ENCODE measurements around the gene UAP1.

Gene UAP1

GRCh38 chr1:162551969-162552683 is 9.4 kb upstream of the UAP1 start:
- no peak overlapping the region for H3K4me3 ChIP-seq (ENCODE audit: insufficient read depth, low read length, poor library complexity, severe bottlenecking)
- H3K27me3 ChIP-seq (ENCODE audit: low read length), result no peaks in the 10 kb centered on the region
- no peaks in the 10 kb centered on the region for H4K20me1 ChIP-seq (ENCODE audit: low read depth, low read length)
- no peaks in the 10 kb centered on the region for H3K36me3 ChIP-seq (ENCODE audit: low read length)
- no peaks in the 10 kb centered on the region for H3K9me3 ChIP-seq (ENCODE audit: insufficient read depth, low read length)
- H3K79me2 ChIP-seq (ENCODE audit: insufficient read depth, low read length), result no peaks in the 10 kb centered on the region
- H3F3A ChIP-seq (ENCODE audit: insufficient read depth), result no peaks in the 10 kb centered on the region
- H3K27ac ChIP-seq (ENCODE audit: low read depth, low read length), result no peak overlapping the region
- no peak overlapping the region for H2AFZ ChIP-seq (ENCODE audit: low read depth, low read length, severe bottlenecking)
- no peak overlapping the region for H3K4me2 ChIP-seq (ENCODE audit: low read depth, low read length, poor library complexity, severe bottlenecking)
- H3K9ac ChIP-seq (ENCODE audit: low read length), result no peak overlapping the region
- no peak for TF ChIP-seq EZH2phosphoT487 (conservative IDR thresholded peaks at IDR 0.05; ENCODE audit: low read length)
- TF ChIP-seq, protein P1, sequence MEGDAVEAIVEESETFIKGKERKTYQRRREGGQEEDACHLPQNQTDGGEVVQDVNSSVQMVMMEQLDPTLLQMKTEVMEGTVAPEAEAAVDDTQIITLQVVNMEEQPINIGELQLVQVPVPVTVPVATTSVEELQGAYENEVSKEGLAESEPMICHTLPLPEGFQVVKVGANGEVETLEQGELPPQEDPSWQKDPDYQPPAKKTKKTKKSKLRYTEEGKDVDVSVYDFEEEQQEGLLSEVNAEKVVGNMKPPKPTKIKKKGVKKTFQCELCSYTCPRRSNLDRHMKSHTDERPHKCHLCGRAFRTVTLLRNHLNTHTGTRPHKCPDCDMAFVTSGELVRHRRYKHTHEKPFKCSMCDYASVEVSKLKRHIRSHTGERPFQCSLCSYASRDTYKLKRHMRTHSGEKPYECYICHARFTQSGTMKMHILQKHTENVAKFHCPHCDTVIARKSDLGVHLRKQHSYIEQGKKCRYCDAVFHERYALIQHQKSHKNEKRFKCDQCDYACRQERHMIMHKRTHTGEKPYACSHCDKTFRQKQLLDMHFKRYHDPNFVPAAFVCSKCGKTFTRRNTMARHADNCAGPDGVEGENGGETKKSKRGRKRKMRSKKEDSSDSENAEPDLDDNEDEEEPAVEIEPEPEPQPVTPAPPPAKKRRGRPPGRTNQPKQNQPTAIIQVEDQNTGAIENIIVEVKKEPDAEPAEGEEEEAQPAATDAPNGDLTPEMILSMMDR (IDR thresholded peaks at IDR 0.05; ENCODE audit: insufficient read depth, low read length, poor library complexity, severe bottlenecking), result no peak
- H3K9me2 ChIP-seq (replicated peaks; ENCODE audit: insufficient read depth, low read length), result no peaks in the 10 kb centered on the region

GRCh38 chr1:162552684-162553252 is 8.8 kb upstream of the UAP1 start:
- Histone ChIP-seq H3K27me3 (ENCODE audit: low read length) (no peaks in the 10 kb centered on the region), H3K9me2 (replicated peaks; ENCODE audit: insufficient read depth, low read length) (no peaks in the 10 kb centered on the region), H4K20me1 (ENCODE audit: low read depth, low read length) (no peaks in the 10 kb centered on the region), H3K9ac (ENCODE audit: low read length) (no peak overlapping the region), H3K36me3 (ENCODE audit: low read length) (no peaks in the 10 kb centered on the region), H3K4me3 (ENCODE audit: insufficient read depth, low read length, poor library complexity, severe bottlenecking) (no peak overlapping the region), H3K79me2 (ENCODE audit: insufficient read depth, low read length) (no peaks in the 10 kb centered on the region), H3K9me3 (ENCODE audit: insufficient read depth, low read length) (no peaks in the 10 kb centered on the region), H2AFZ (ENCODE audit: low read depth, low read length, severe bottlenecking) (no peak overlapping the region), H3K4me2 (ENCODE audit: low read depth, low read length, poor library complexity, severe bottlenecking) (no peak overlapping the region), H3F3A (ENCODE audit: insufficient read depth) (no peaks in the 10 kb centered on the region), H3K27ac (ENCODE audit: low read depth, low read length) (no peak overlapping the region)
- TF ChIP-seq EZH2phosphoT487 (conservative IDR thresholded peaks at IDR 0.05; ENCODE audit: low read length), result no peak
- TF ChIP-seq, protein P1 (IDR thresholded peaks at IDR 0.05; ENCODE audit: insufficient read depth, low read length, poor library complexity, severe bottlenecking), result no peak

GRCh38 chr1:162554258-162554657 is 7.3 kb upstream of the UAP1 start:
- Histone ChIP-seq H2AFZ (ENCODE audit: low read depth, low read length, severe bottlenecking) (no peak overlapping the region), H3K79me2 (ENCODE audit: insufficient read depth, low read length) (no peaks in the 10 kb centered on the region), H3K9me2 (replicated peaks; ENCODE audit: insufficient read depth, low read length) (no peaks in the 10 kb centered on the region), H3K9ac (ENCODE audit: low read length) (no peak overlapping the region), H3K9me3 (ENCODE audit: insufficient read depth, low read length) (no peaks in the 10 kb centered on the region), H3K27me3 (ENCODE audit: low read length) (no peaks in the 10 kb centered on the region), H4K20me1 (ENCODE audit: low read depth, low read length) (no peaks in the 10 kb centered on the region), H3F3A (ENCODE audit: insufficient read depth) (no peaks in the 10 kb centered on the region), H3K27ac (ENCODE audit: low read depth, low read length) (no peak overlapping the region), H3K4me2 (ENCODE audit: low read depth, low read length, poor library complexity, severe bottlenecking) (no peak overlapping the region), H3K36me3 (ENCODE audit: low read length) (no peaks in the 10 kb centered on the region), H3K4me3 (ENCODE audit: insufficient read depth, low read length, poor library complexity, severe bottlenecking) (no peak overlapping the region)
- TF ChIP-seq, protein P1 (IDR thresholded peaks at IDR 0.05; ENCODE audit: insufficient read depth, low read length, poor library complexity, severe bottlenecking), result no peak
- TF ChIP-seq EZH2phosphoT487 (conservative IDR thresholded peaks at IDR 0.05; ENCODE audit: low read length), result no peak

Measured in SU-DHL-6 (cell line).